Heart left ventricle (tissue), 13 donors: Measurements from ENCODE around the gene PPHLN1.

Experiments
- CTCF ChIP-seq, 12 donors: fragments of 200-600 bp; sonication (generic) in 4 of 12; IDR thresholded peaks; one replicate each; pipeline versions ENCODE4 v1.5.0 to v1.8.0; 2018 to 2022; ENCODE audit warnings: antibody characterized with exemption in 12 of 12, mild to moderate bottlenecking in 5 of 12
- POLR2A ChIP-seq, 2 donors: fragments of 450-650 bp; IDR thresholded peaks; one replicate each; pipeline ENCODE4 v1.6.1; 2017; ENCODE audit warnings: antibody characterized with exemption in 2 of 2, mild to moderate bottlenecking in 2 of 2, moderate library complexity in 2 of 2
- donor health status: ischemic (EF 13 %, LVEDD 7.1; RV severe dilation, severe dysfunction).
- donor health status: DM: no; HTN: yes; CAD: no.
- donor health status: DM: no; HTN: no; CAD: no.
- donor health status: ischemic (EF 25% LVEDD 6.9; RV normal size, moderate dysfunction).
- donor health status: ischemic (EF 25% LVEDD 5.7; RV mildly dilated, moderate dysfunction).
- donor health status: ischemic (EF 35%, LVEDD 5.7; RV mildly dilated, moderate dysfunction).
- donor health status: nonischemic (EF 11% LVEDD 7.7; RV severe dilation, severe dysfunction).
- donor health status: DM: yes; HTN: yes; CAD: no.
- donor health status: PGD.
- donor health status: ischemic (EF 29% LVEDD 5.4; RV normal size, mild dysfunction).
- donor health status: nonischemic (EF 23%, LVEDD 6.1; RV moderate dilation, normal function).

DNA sequence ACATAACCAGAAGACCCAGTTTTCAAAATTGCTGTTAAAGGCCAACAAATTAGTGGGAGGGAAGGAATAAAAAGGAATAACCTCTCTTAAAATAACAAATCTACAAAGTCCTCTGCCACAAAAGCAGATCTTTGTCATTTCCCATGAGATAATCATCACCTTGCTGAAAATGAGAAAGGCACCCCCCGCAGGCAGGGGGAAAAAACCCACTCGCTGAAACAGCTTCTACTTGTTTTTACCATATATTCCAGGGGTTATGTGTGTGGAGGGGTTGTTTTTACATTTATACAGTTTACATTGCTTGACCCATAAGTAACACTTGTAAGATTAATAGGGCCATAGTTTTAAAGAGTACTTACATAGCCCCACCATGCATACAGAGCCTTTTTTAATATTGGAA, 132.6 kb downstream of the PPHLN1 start:
- TF ChIP-seq CTCF (IDR thresholded peaks at IDR 0.05) (no peak), POLR2A (IDR thresholded peaks at IDR 0.05) (no peak)
